Right renal cortex interstitium (tissue), 3 donors: Measurements from ENCODE around the gene TEX2. TPM values are rescaled to one million over a fixed set of nuclear protein-coding genes. Genes with fewer than 3 reads are reported as not detected.
"Not testable (repeated sequence)": the region's sequence is repeated elsewhere in the genome, so short reads cannot be mapped to it uniquely, and the experiment has no call there.

Source experiments
- DNase-seq, 3 donors: peaks; one replicate each; pipeline ENCODE4 v3.0.0-alpha.2; 2013; ENCODE audit warnings: low read depth in 3 of 3, low spot score in 2 of 3
- polyA plus RNA-seq, 3 donors: library from polyadenylated mRNA; unstranded; fragments of 120-200 nt; gene quantifications; one replicate each; pipeline ENCODE4 v1.2.1, GENCODE V29; 2013; ENCODE audit not compliant: insufficient read length in 3 of 3

TEX2 gene
- polyA plus RNA-seq, 3 donors, result 26.0 to 26.9 (median 26.2) TPM

DNA sequence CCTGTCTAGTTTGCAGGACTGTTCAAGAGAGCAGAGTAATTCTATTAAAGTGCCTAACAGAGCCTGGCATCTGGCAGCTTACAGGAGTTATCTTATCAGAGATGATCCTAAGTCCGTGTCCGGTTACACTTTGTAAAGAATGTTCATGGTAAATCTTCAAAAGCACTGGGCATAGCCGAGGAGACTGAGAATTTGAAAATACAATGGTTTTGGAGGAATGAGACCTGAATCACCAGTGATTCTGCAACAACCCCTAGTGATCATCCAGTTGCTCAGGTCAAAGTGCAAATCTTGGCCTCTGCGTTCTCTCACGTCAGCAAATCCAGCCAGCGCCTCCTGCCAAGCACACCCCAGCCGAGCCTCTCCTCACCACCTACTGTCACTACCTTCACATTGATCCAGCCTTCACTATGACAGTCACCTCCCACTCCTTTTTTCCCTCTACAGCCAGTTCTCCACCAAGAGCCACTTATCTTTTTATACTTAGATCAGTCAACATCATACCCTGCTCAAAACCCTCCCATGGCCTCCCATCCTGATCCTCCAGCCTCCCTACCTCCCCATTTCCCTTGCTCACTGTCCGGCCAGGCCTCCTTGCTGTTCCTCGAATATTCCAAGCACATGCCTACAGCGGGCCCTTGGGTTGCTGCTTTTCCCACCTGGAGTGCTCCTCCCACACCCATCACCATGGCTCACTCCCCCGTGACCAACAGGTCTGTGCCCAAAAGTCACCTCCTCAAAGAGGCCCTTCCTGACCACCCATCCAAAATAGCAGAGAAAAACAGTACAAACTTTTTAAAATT is 75.8 kb downstream of the TEX2 start:
- no peak for DNase-seq

DNA sequence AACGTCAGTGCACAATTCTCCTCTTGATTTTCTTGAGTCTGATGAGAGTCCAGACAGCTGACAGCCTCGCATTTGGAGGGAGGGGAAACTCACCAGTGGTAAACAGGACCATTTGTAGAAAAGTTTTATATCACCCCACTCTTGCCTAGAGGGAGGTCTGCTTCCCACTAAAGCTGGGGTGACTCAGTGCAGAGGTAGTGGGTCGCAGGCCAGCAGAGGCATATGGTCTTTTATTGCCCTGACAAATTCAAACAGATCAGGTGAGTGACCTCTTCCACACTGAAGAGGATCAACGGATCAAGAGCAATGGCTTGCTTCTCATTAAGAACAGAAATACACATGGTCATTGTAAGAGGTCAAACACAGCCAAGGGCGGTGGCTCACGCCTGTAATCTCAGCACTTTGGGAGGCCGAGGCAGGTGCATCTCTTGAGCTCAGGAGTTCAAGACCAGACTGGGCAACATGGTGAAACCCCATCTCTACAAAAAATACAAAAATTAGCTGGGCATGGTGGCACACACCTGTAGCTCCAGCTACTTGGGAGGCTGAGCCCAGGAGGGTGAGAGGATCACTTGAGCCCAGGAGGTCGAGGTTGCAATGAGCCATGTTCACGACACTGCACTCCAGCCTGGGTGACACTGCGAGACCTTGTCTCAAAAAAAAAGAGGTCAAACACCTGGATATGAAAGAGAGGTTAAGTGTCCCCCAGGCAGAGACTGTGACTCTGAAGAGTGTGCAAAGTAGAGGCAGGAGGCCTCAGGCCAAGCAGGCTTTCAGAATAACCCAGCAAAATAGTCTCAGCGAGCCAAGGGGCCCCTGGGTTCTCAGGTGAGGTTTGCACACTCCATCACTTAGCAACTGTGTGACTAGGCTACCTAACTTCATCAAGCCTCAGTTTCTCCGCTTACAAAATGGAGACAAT is 76.6 kb downstream of the TEX2 start:
- no peak for DNase-seq

DNA sequence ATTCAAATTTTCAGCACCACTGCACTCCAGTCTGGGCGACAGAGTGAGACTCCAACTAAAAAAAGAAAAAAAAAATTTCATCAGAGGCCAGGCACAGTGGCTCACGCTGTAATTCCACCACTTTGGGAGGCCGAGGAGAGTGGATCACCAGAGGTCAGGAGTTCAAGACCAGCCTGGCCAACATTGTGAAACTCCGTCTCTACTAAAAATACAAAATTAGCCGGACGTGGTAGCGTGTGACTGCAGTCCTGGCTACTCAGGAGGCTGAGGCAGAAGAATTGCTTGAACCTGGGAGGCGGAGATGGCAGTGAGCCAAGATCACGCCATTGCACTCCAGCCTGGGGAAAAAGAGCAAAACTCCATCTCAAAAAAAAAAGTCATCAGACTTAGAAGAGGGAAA is 77.5 kb downstream of the TEX2 start:
- not testable (repeated sequence) for DNase-seq

DNA sequence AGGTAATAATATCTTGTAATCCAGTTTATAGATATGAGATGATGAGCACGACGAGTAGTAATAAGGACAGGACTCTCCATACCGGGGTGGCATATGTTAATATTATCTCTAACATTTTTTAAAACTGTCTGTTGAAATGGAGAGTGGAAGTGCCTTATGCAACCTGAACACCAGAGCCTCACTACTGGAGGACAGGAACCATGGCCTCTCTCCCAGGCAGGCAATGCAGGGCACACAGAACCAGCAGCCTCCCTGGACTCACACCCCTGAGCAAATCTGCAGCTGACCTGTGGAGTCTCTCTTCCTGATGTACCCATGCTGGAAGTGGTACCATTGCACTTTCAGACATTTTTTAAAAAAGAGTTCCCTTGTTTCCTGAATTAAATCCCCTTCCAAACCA is 78.0 kb downstream of the TEX2 start:
- DNase-seq, result no peak

DNA sequence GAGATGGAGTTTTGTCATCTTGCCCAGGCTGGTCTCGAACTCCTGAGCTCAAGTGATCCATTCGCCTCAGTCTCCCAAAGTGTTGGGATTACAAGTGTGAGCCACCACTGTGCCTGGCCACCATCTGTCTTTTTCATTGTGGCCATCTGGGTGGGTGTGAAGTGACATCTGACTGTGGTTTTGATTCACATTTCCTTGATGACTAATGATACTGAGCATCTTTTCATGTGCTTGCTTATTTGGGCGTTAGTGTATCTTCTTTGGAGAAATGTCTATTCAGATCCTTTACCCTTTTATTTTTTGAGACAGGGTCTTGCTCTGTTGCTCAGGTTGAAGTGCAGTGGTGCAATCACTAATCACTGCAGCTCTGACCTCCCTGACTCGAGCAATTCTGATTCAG is 79.2 kb downstream of the TEX2 start:
- no peak for DNase-seq

DNA sequence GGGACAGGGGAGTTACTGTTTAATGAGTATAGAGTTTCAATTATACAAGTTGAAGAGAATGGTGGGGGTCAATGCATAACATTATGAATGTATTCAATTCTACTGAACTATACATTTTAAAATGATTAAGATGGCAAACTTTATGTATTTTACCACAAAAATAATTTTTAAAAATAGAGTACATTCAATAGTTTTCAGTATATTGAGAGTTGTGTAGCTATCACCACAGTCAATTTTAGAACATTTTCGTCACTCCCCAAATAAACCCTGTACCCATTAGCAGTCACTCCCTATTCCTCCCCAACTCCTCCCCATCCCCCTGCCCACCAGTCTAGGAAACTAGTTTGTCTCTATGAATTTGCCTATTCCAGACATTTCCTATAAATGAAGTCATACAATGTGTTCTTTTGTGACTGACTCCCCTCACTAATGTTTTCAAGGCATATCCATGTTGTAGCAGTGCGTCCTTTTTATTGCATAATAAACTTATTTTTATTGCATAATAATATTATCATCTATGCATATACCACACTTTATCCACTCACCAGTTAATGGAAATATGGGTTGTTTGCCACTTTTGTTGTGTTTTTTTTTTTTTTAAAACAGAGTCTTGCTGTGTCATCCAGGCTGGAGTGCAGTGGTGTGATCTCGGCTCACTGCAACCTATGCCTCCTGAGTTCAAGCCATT is 80.6 kb downstream of the TEX2 start:
- no peak for DNase-seq

DNA sequence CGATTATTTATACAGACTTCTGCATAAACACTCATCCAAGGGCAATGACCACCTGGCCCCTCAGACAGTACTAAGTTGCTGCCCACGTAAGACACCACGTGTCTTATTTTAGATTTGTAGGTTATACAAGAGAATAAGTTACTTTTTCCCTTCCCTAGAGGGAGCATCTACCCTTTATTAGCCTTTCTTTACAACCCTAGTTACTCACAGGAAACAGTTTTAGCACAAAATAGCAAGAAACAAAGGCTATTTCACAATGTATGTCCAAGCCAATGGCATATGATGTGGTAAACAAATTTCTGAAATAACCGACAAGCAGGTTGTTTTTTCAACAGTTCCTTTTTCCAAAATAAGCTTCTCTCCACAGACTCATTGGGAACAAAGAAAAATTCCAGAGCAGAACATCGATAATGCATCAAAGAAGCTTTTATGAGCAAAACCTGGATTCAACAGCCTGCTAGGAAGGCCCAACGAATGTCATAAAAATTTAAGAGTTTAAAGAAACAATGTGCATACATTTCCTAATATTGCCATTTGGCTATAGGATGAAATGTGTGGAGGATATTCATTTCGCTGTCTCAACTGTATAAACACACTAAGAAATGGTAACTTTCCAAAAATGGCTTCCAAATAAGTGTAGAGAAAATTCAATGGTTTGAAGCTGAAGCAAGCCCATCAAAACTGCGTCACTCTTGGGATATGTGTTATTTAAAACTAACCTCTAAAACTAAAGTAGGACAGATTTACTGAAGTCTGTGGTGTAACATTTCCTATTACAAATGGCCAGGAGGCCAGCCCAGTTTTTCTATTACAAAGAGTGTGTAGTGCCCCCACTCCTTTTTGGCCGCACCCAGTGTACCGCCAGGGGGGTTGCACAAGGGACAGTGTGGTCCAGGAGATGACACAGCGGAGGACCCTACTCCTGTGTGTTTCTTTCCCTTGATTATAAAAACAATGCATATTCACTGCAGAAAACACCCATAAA is 82.7 kb downstream of the TEX2 start:
- DNase-seq, result no peak

DNA sequence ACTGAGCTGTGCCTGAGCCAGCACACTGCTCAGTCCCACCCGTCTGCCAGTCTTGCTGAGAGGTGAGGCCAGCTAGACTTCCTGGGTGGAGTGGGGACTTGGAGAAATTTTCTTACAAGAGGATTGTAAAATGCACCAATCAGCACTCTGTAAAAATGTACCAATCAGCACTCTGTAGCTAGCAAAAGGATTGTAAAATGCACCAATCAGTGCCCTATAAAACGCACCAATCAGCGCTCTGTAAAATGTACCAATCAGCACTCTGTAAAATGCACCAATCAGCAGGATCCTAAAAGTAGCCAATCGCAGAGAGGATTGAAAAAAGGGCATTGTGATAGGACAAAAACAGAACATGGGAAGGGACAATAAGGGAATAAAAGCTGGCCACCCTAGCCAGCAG is 84.0 kb downstream of the TEX2 start:
- not testable (repeated sequence) for DNase-seq

DNA sequence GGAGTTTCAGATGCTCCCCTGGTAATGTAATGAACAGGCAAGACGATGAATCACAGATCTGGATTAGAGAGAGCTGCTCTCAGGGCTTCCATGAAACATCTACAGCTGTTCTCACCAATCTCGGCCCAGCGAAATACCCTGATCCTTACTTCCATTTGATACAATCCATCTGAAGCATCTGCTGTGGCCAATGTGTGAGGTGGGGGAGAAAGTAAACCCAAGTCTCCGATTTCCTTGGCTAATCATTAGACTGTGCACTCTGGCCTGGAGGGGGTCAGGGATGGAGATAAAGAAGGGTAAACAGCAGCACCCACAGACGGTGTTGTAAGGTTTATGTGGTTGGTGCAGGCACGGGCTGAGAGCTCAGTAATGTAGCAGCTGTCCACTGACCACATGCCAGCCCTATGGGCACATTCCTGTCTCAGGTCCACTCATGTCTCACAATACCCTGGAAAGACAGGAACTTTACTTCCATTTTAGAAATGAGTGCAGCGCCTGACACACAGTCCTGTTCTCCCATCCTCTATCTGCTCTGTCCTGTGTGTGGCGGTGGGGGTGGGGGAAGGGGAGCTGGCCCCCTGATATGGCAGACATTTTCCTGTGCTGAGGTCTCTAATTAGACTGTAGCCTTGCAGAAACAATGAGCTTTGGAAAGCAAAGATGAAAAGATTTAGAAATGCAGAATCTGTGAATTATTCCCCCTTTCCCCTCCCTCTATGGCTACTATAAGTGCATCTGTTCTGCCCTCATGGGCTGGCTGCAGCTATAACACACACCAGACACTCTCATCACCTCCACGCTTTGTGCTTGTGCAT is 84.8 kb downstream of the TEX2 start:
- DNase-seq, result no peak

DNA sequence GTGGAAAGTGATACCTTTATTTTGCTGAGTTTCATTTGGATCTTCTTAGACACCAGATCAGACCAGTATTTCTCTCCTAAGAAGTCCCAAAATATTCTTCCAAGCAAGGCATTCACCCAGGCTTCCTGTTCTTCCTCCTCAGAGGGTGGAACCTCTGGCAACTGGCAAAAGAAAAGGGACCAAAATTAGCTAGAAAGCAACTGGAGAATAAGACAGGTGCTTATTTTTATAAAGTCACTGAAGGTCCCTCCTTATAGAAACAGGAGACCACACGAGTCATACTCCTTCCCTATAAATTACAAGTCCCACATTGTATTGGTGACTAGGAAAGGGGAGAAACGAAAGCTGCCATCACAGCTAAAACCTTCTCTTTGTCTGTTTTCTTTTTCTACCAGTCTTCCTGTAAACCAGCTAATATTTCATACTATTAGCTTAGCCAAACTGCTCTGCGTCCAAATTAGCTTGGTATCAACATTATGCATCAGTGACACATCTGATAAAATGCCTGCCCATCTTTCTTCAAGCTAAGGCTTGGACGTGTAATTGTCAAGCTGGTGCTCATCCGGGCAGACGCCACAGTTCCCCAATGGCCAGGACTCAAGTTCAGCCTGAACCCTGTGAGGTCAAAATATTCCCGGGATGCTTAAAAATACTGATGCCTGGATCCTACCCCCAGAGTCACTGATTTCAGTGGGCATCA is 85.6 kb downstream of the TEX2 start:
- DNase-seq, result no peak

DNA sequence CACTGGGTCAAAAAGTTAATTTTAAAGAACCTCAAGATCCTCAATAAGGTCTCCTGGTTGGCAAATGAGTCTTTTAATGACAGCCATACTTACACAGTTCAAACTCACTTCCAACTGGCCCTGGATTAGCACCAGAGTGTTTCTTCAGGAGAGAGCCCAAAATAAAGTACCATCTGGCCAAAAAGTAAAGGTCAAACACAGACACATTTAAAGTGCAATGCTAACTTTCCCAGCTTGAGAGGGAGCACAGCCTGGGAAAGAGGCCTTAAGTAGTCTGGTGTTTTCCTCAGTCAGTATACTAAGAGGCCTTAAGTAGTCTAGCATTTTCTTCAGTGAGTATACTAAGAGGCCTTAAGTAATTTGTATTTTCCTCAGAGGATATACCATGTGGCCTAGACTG is 86.5 kb downstream of the TEX2 start:
- no peak for DNase-seq

DNA sequence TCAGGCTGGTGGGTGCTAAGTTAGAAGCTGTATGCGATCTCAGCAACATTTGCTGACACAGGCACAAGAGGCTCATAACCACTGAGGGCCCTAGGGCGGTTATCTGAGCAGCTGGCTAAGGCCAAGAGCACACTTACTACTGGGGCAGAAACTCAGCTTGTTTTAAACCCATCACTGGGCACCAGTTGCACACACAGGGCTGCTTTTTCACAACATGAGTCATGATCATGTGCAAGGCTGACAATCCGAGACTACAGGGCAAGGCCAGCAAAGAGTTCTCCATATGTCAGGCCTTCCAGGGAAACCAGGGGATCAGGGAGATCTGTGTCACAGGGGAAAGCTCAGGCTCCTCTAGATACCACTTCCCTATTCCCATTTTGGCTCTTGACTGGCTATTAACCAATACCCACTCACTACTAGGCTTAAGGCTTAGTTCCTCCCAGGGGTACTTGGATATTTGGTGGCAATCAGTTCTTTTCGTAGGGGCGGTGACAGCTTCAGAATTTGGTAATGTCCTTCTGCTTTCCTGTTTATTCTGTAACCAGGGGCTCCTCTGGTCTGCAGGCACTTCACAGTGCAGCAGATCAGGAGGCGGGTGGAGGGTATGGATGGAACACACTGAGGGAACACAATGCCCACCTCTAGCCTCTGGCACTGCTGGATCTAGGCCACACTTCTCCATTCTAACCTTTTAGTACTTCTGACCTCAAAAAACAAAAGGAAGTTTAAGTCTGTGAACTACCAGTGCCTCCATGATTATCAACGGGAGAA is 88.2 kb downstream of the TEX2 start:
- DNase-seq, result no peak

DNA sequence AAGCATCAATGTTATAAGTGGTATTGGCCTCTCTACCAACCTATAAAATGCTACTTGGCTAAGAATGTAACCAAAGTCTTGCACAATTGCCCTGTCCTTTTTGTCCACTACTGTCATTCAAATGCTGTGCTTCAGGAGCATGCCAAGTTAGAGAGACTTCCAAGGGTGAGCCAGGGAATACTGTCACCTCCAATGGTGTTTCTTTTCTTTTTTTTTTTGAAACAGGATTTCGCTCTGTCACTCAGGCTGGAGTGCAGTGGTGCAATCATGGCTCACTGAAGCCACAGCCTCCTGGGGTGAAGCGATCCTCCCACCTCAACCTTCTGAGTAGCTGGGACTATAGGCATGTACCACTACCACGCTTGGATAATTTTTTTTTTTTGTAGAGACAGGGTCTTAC is 89.4 kb downstream of the TEX2 start:
- no peak for DNase-seq

DNA sequence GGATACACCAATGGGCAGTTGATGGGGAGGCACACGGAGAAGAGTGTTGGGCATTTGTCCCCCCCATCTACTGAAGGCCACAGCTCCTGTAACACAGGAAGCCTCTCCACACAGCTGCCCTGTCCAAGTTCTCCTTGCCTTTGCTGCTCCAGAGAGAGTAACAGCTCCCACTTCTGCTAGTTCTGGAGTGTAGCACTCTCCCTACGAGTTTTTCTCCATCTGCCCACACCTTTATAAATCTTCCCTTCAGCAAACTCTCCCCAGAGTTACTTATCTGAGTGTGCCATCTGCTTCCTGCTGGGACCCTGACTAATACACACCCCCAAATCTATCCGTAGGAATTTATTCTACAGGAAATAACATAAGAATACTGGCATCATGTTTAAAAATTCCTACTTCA is 90.5 kb downstream of the TEX2 start:
- no peak for DNase-seq

DNA sequence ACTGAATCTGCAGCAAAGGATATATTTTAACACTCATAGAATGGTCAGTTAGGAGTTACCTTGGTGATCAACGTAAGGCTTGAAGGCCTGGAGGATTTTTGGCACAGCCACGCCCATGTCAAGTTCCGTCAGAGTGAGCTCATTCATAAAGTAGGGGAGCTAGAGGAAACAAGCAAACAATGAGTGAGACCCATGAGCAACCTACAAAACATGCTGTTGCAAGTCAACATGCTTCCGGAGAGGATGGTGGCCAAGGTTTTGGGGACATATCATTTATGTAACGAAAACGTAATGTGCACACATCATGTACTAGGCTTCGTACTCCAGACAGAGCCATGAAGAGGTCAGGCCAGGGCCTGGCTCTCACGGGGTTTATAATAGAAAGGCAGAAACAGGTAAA is 92.0 kb downstream of the TEX2 start:
- DNase-seq, result no peak

DNA sequence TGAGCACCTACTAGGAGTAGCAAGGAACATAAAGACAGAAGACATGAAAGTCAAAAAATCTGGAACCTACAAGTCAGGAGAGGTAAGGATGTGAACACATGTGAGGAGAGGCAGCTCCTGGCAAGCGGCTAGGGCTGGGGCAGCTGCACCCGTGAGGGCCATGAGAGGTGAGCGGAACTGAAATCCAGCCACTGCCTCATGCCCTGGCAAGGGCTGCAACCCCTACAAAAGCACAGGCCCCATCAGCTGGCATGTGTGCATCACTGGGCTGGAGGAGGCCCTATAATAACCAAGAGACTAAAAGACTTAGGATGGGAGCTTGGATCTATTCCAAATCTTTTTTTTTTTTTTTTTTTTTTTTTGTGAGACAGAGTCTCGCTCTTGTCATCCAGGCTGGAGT is 92.8 kb downstream of the TEX2 start:
- no peak for DNase-seq

DNA sequence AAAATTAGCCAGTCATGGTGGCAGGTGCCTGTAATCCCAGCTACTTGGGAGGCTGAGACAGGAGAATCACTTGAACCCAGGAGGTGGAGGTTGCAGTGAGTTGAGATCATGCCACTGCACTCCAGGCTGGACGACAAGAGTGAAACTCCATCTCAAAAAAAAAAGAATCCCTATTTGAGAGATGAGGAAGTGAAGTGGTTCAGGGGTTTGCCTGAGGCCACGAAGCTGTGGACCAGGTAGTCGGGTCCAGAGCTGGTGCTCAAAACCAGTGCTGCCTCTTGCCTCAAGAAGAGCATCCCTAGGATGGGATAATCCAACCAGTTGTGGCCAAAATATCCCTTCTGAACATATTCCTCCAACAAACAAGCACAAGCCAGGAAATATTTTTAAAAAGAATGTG is 95.4 kb downstream of the TEX2 start:
- not testable (repeated sequence) for DNase-seq

DNA sequence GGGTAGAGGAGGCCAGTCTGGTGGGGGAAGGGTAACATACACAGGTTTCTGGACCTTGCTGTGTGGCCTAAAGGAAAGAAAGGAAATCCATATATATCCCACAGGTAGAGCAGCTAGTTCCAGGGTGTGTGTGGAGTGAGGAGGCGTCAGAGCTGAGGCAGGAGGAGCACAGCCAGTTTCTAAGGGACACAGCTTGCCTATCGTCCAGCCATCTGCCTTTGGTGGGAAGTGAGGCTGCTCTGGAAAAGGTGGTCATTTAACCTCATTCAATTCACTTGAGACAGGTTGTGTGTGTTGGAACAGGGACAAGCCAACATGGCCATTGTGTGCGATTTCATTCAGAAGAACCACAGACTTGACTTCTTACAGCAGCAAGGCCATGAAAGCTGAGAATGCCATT is 96.2 kb downstream of the TEX2 start:
- DNase-seq, result no peak
